HUDEP-2 (cell line): ENCODE data around the gene ANKRD55.
"Not testable (repeated sequence)": the region's sequence is repeated elsewhere in the genome, so short reads cannot be mapped to it uniquely, and the experiment has no call there.

Source experiments
- DNase-seq, 76 experiments: peaks; one replicate each; lab custom pipeline; 2025; ENCODE audit not compliant: unreplicated experiment in 76 of 76; lab: John Stamatoyannopoulos, UW

The ANKRD55 gene

GRCh38 chr5:56233230-56233629 is at the start of gene ANKRD55:
Gene ANKRD55, minus strand, starts transcription at chr5:56233330. Its CDS starts 417 bp downstream, at chr5:56232913.
- no peak for DNase-seq

GRCh38 chr5:56282216-56282615 is 49.1 kb upstream of the ANKRD55 start:
- no peak for DNase-seq

- DNase-seq: no peak
Observed at GRCh38 chr5:56281489-56282165, 48.5 kb upstream of the ANKRD55 start.

- DNase-seq: no peak
Observed at GRCh38 chr5:56279979-56280378, 46.8 kb upstream of the ANKRD55 start.

GRCh38 chr5:56279291-56279690 is 46.2 kb upstream of the ANKRD55 start:
- no peak for DNase-seq

GRCh38 chr5:56278335-56278753 is 45.2 kb upstream of the ANKRD55 start:
- DNase-seq: no peak

- DNase-seq: no peak
Observed at GRCh38 chr5:56277573-56277972, 44.4 kb upstream of the ANKRD55 start.

GRCh38 chr5:56273376-56273955 is 40.3 kb upstream of the ANKRD55 start:
- DNase-seq: no peak

- no peak for DNase-seq
Observed at GRCh38 chr5:56272765-56273164, 39.6 kb upstream of the ANKRD55 start.

- DNase-seq: peak in 71 of 76 experiments; percentile 1 to 82 (median 59)
Observed at GRCh38 chr5:56270568-56271392, 37.6 kb upstream of the ANKRD55 start.

- peak in 11 of 76 experiments; percentile 2 to 33 (median 8) for DNase-seq
Observed at GRCh38 chr5:56270058-56270457, 36.9 kb upstream of the ANKRD55 start.

GRCh38 chr5:56269216-56269927 is 36.2 kb upstream of the ANKRD55 start:
- DNase-seq: peak in 27 of 76 experiments; percentile 1 to 49 (median 20)

GRCh38 chr5:56268707-56269106 is 35.6 kb upstream of the ANKRD55 start:
- not testable (repeated sequence) for DNase-seq

GRCh38 chr5:56267856-56268255 is 34.7 kb upstream of the ANKRD55 start:
- no peak for DNase-seq

- DNase-seq: peak in 31 of 76 experiments; percentile 1 to 41 (median 15)
Observed at GRCh38 chr5:56264417-56265025, 31.4 kb upstream of the ANKRD55 start.

- peak in 2 of 76 experiments; percentile 6 to 8 for DNase-seq
Observed at GRCh38 chr5:56262279-56262678, 29.1 kb upstream of the ANKRD55 start.

- DNase-seq: no peak
Observed at GRCh38 chr5:56259002-56259511, 25.9 kb upstream of the ANKRD55 start.

GRCh38 chr5:56257763-56258529 is 24.8 kb upstream of the ANKRD55 start:
- not testable (repeated sequence) for DNase-seq

GRCh38 chr5:56257010-56257409 is 23.9 kb upstream of the ANKRD55 start:
- no peak for DNase-seq
